Urinary bladder (tissue), 4 donors: ENCODE measurements around the gene CDKN2B. TPM values are rescaled to one million over a fixed set of nuclear protein-coding genes. Genes with fewer than 3 reads are reported as not detected.
"Not testable (repeated sequence)": the region's sequence is repeated elsewhere in the genome, so short reads cannot be mapped to it uniquely, and the experiment has no call there.

Experiments used
- DNase-seq: peaks from one replicate; pipeline ENCODE4 v3.0.0-alpha.2; 2015; ENCODE audit errors: extremely low spot score
- H3K27ac ChIP-seq: one replicate; pipeline ENCODE4 v1.5.1; 2013; ENCODE audit warnings: low read depth, mild to moderate bottlenecking, moderate library complexity
- H3K36me3 ChIP-seq: one replicate; pipeline ENCODE4 v1.6.1; 2013; ENCODE audit warnings: mild to moderate bottlenecking, moderate library complexity; ENCODE audit not compliant: insufficient read depth
- H3K4me1 ChIP-seq: one replicate; pipeline ENCODE4 v1.6.1; 2013; ENCODE audit warnings: mild to moderate bottlenecking, moderate library complexity; ENCODE audit not compliant: insufficient read depth
- H3K4me3 ChIP-seq: one replicate; pipeline ENCODE4 v1.5.1; 2013; ENCODE audit warnings: low read depth, low read length
- WGBS: extraction: QIAGEN DNeasy Blood & Tissue Kit; methylation state at CpG from one replicate; pipeline ENCODE4 v1.1.7; 2013; 5-methylcytosine and 5-hydroxymethylcytosine counted together
- polyA plus RNA-seq: library from polyadenylated mRNA; stranded (reverse); fragments of 200-250 nt; gene quantifications from one replicate; pipeline ENCODE4 v1.2.3, GENCODE V29; 2013
- total RNA-seq: library from RNA; depleted of rRNA; stranded (reverse); fragments of >200 nt; gene quantifications from one replicate; pipeline ENCODE4 v1.2.3, GENCODE V29; 2014
- donor health status: healthy with polysubstance abuse.
- donor health status: healthy.

The CDKN2B gene, protein sequence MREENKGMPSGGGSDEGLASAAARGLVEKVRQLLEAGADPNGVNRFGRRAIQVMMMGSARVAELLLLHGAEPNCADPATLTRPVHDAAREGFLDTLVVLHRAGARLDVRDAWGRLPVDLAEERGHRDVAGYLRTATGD
- total RNA-seq (1.8 TPM), polyA plus RNA-seq (4.2 TPM)

DNA sequence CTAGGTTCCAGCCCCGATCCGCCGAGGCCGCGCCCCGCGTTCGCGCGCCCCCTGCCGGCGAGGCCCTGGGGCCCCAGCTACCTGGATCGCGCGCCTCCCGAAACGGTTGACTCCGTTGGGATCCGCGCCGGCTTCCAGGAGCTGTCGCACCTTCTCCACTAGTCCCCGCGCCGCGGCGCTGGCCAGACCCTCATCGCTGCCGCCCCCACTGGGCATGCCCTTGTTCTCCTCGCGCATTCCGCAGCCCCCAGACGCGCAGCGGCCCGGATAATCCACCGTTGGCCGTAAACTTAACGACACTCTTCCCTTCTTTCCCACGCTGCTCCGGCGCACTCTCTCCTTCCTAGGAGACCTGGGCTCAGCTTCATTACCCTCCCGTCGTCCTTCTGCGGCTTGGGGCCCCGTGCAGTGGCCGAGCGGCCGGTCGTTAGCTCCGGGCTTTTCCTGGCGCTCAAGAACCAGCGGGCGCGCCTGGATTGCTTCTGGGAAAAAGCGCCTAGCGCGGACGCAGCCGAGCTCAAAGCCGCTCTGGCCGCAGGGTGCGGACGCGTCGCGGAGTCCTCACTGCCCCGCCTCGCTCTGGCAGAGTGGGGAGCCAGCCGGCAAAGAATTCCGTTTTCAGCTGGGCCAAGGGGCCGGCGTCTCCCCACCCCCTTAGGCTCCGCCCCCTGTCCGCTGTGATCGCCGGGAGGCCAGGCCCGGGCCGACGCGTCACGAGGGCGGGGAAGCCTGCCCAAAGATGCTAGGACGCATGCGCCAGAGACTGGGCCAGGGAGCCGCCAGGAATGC is at the start of gene CDKN2B:
CDKN2B (minus strand) TSS at position 589 of the 789 bp plus-strand sequence; CDS start at position 237, 352 bp downstream.
- WGBS = under 1% methylated on average over 86 of the region's 86 CpGs
- H3K27ac ChIP-seq = peak within 1 kb of the TSS; percentile 73
- no peaks in the 10 kb centered on the region for H3K36me3 ChIP-seq
- peak; percentile 60 for DNase-seq
- H3K4me3 ChIP-seq = peak within 1 kb of the TSS; percentile 57
- H3K4me1 ChIP-seq = no peaks in the 10 kb centered on the region

DNA sequence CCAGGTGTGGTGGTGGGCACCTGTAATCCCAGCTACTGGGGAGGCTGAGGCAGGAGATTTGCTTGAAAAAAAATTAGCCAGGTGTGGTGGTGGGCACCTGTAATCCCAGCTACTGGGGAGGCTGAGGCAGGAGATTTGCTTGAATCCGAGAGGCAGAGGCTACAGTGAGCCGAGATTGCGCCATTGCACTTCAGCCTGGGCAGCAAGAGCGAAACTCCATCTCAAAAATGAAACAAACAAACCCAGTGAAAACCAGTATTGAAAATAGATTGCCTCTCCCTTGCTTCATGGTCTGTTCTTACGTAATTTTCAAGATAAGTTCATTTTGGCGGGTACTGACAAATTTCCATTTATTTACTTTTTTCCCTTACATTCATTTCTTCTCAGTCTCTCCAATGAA is 48.9 kb upstream of the CDKN2B start:
- not testable (repeated sequence) for H3K27ac ChIP-seq, H3K36me3 ChIP-seq, DNase-seq, H3K4me1 ChIP-seq, H3K4me3 ChIP-seq
- WGBS = 96% methylated on average over 6 of the region's 6 CpGs

DNA sequence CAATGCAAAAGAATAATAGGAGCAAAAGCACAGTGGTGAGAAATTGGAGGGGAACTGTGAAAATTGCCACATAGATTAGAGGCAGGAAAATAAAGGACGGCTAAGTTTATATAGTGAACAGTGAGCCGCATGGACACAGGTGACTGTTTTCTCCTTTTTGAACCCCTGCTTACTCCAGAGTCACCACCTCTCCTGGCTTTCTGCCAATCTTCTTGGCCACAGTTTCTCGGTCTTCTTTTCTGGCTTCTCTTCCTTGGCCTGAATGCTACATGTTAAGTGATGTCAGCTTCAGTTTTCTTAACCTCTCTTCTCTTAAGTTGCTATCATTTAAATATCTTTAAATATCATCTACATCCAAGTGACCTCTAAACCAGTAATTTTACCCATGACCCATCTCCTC is 47.3 kb upstream of the CDKN2B start:
- no peak overlapping the region for H3K27ac ChIP-seq
- DNase-seq = no peak
- WGBS = 50% methylated on average over 3 of the region's 3 CpGs
- no peaks in the 10 kb centered on the region for H3K4me1 ChIP-seq
- no peak overlapping the region for H3K4me3 ChIP-seq
- H3K36me3 ChIP-seq = no peaks in the 10 kb centered on the region

DNA sequence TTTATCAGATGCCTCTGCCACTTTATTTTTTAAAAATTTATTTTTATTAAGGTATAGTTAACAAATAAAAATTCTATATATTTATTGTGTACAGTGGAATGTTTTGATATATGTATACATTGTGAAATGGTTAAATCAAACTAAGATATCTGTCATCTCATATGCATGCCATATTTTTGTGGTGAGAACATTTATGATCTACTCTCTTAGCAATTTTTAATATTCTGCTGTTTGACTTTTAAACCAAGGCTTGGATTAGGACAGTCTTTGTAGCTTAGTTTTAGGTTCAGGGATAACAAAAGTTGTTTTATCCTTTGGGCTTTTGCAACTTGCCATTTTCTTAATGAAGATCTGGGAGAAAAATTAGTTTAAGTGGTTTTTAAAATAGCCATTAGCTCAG is 46.0 kb upstream of the CDKN2B start:
- H3K4me3 ChIP-seq = no peak overlapping the region
- no peak overlapping the region for H3K27ac ChIP-seq
- no peaks in the 10 kb centered on the region for H3K36me3 ChIP-seq
- H3K4me1 ChIP-seq = no peaks in the 10 kb centered on the region
- DNase-seq = no peak

DNA sequence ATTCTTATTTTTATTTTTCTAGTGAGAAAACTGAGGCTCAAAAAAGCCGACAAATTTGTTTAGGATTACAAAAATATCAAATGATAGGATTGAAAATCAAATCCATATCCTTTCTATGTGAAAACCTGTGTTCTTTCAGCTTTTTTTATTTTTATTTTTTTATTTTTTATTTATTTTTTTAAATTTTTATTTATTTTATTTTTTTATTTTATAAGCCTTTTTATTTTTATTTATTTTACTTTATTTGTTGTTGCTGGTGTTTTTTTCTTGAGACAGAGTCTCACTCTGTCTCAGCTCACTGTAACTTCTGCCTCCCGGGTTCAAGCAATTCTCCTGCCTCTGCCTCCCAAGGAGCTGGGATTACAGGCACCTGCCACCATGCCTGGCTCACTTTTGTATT is 45.4 kb upstream of the CDKN2B start:
- DNase-seq = no peak
- Histone ChIP-seq H3K36me3 (no peaks in the 10 kb centered on the region), H3K4me3 (no peak overlapping the region), H3K27ac (no peak overlapping the region), H3K4me1 (no peaks in the 10 kb centered on the region)
- WGBS = 97% methylated on average over 2 of the region's 2 CpGs

DNA sequence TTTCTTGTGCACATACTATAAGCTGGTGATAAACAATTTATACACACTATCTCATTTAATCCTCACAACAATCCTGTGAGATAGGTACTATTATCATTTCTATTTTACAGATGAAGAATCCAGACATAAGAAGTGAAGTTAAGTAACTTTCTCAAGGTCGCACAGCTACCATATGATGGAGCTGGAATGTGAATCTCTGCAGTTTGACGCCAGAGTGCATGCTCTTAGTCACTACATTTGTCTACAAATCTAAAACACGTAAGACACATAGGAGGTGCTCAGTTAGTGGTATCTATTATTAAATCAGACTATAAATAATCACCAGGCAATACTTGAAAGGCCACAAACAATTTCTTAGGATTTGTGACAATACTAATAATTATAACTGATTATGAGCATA is 45.0 kb upstream of the CDKN2B start:
- WGBS = 96% methylated on average over 3 of the region's 3 CpGs
- no peaks in the 10 kb centered on the region for H3K4me1 ChIP-seq
- no peaks in the 10 kb centered on the region for H3K36me3 ChIP-seq
- H3K4me3 ChIP-seq = no peak overlapping the region
- H3K27ac ChIP-seq = no peak overlapping the region
- no peak for DNase-seq

DNA sequence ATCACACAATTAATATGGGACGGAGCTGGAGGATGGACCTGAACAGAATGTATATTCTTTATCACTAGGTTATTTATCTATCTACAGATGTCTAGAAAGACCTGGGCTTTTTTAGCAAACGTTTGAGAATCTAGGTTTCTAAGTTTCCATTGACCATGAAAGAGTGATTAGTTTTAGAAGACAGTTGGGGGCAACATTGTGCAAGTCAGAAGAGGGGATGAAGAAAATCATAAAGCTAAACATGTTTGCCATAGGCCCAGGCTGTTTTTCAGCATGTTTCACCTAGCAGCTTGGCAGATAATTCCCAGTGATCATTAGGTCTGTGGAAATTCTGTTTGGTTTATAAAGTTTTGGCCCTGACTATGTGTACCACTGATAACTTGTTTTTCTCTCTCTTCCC is 44.1 kb upstream of the CDKN2B start:
- no peak for DNase-seq
- H3K4me3 ChIP-seq = no peak overlapping the region
- no peaks in the 10 kb centered on the region for H3K4me1 ChIP-seq
- 62% methylated on average over 2 of the region's 2 CpGs for WGBS
- no peak overlapping the region for H3K27ac ChIP-seq
- no peaks in the 10 kb centered on the region for H3K36me3 ChIP-seq

DNA sequence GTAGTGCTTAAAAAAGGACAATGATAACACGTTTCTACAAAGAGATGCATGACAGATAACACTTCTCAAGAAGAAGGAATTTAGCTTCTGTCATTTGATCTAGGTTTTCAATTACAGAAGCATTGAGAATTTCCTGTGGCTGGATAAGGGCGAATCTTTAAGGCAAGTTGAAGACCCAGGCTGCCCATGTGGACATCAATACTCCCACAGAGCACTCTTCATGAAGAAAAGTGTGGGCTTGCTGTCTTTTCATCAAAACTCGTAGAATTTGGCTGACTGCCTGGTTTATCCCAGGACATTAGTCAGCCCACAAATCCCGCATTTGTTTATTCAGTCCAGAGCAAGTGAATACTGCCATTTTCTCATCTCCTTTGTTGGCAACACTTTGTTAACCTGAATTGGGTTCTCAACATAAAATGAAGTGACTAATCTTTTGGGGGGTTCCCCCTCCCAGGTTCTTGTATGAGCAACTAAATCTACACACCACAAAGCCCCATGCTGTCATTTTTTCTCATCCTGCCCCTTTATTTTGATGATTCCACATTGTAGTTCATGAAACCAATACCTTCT is 43.4 kb upstream of the CDKN2B start:
- DNase-seq = no peak
- H3K4me3 ChIP-seq = no peak overlapping the region
- 33% methylated on average over 4 of the region's 4 CpGs for WGBS
- H3K36me3 ChIP-seq = no peaks in the 10 kb centered on the region
- H3K27ac ChIP-seq = no peak overlapping the region
- no peaks in the 10 kb centered on the region for H3K4me1 ChIP-seq

DNA sequence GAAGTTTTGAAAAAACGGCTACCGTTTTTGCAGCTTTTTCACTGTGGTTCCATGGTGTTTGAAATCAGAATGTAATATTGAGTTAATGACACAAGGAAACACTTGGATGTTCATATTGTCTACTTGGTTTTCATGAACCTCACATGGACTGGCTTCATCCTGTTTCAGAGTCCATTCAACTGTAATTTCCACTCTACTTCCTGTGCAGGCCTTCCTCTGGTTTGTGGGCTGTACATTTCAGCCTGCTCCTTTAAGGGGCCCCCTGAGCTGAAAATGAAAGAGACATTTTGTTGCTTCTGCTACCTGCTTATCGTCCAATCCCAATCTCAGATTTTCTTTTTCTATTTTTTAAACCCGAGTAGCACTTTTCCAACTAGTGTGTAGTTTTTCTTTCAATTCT is 41.8 kb upstream of the CDKN2B start:
- Histone ChIP-seq H3K4me1 (no peaks in the 10 kb centered on the region), H3K4me3 (no peak overlapping the region), H3K27ac (no peak overlapping the region), H3K36me3 (no peaks in the 10 kb centered on the region)
- no peak for DNase-seq
- WGBS = 76% methylated on average over 4 of the region's 4 CpGs

DNA sequence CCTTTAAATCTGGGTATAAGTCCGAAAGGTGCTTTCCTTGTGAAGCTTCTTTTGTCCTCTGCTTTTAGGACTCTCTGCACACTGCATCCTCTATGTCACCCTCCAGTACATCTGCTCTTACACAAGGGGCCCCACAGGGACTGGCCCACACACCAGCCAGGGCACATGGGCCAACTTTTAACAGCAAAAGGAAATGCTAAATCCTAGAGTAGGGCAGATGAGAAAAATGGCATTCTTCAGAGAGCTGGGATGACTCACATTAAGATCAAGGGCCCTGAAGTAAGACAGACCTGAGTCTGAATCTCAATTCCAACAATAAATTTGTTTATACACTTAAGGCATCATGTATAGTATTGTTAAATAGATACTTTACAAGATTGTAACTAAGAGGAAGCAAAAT is 40.3 kb upstream of the CDKN2B start:
- no peak overlapping the region for H3K4me3 ChIP-seq
- no peaks in the 10 kb centered on the region for H3K36me3 ChIP-seq
- 98% methylated on average over 1 of the region's 1 CpG for WGBS
- H3K4me1 ChIP-seq = no peaks in the 10 kb centered on the region
- DNase-seq = no peak
- H3K27ac ChIP-seq = no peak overlapping the region

DNA sequence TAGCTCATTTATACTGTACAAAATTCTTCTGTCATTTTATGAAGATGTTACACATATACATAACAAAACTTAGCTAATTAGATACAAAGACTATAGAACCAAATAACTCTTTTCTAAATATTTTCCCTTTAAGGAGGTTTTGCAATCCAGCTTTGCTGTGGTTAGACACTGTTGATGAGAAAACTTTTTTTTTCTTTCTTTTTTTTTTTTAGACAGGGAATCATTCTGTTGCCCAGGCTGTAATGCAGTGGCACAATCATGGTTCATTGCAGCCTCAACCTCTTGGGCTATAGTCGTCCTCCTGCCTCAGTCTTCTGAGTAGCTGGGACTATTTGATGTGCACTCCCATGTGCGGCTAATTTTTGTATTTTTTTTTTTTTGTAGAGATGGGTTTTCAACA is 38.5 kb upstream of the CDKN2B start:
- H3K36me3 ChIP-seq = no peaks in the 10 kb centered on the region
- H3K27ac ChIP-seq = no peak overlapping the region
- H3K4me3 ChIP-seq = no peak overlapping the region
- WGBS = 93% methylated on average over 2 of the region's 2 CpGs
- no peaks in the 10 kb centered on the region for H3K4me1 ChIP-seq
- no peak for DNase-seq

DNA sequence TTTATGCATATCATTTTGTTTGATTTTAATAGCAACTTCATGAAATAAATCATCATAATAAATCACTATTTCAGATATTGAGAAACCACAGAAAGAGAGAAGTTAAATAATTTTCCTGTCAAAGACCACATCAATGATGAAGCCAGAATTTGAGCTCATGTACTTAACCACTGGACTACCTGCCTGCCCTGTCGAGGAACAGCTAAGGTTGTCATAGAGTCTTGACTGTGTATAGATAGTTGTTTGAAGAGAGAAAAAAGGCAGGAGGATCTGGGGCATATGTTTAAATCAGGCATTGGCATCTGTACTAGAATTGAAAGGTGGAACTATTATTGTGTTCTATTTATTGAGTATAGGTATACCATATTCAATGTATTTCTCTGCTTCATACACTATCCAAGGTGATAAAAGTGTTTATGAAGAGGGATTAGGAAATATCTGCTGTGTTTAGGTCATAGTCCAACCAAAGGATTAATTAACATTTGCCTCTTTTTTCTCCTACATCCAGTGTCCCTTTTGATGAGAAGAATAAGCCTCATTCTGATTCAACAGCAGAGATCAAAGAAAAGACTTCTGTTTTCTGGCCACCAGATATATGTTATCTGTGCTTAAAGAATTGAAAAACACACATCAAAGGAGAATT is 37.3 kb upstream of the CDKN2B start:
- no peak for DNase-seq
- Histone ChIP-seq H3K4me3 (no peak overlapping the region), H3K27ac (no peak overlapping the region), H3K36me3 (no peaks in the 10 kb centered on the region), H3K4me1 (no peaks in the 10 kb centered on the region)
- WGBS = 82% methylated on average over 1 of the region's 1 CpG

DNA sequence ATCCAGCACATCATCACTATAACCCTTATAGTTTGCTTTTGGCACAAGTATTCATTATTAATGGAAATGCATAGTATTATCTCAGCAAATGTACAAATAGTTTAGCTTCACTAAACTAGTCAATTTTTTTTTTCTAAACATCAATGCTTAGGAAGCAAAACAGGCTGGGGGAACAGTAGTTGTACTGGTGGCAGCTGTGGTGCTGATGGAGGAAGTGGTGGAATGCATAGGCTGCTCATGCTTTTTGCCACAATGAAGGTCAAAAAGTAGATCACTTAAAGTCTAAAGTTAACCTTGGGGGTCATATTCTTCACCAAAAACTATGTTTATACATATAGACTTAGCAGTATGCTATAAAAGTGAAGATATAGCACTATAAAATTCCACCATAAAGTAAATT is 36.3 kb upstream of the CDKN2B start:
- no peak overlapping the region for H3K4me3 ChIP-seq
- no peaks in the 10 kb centered on the region for H3K36me3 ChIP-seq
- no peaks in the 10 kb centered on the region for H3K4me1 ChIP-seq
- no peak for DNase-seq
- H3K27ac ChIP-seq = no peak overlapping the region

DNA sequence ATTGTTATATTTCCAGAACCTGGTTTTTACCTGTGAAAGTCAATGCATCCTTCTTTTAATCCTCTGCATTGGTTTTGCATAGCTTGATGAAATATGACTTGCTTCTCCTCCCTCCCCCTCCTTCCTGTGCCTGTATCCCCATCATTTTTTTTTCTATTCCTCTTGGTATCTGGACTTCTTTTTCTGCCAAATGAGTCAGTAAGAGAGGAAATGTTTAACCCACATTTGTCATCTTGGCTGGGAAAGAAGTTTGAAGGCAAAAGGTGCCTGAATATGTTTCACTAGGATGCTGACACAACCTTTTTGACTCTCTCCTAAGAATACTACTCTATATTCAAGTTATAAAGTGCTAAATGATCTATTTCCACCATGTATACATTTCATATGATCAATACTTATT is 35.5 kb upstream of the CDKN2B start:
- no peaks in the 10 kb centered on the region for H3K4me1 ChIP-seq
- H3K36me3 ChIP-seq = no peaks in the 10 kb centered on the region
- H3K4me3 ChIP-seq = no peak overlapping the region
- DNase-seq = no peak
- no peak overlapping the region for H3K27ac ChIP-seq
